SK-N-SH treated with all-trans-retinoic acid at 6 μM for 48 hours (cell line): Measurements from ENCODE around the gene MTHFD2.

ENCODE experiments used
- ATAC-seq: fragments of 200-7000 bp; cut with Tn5 transposase; 3 replicates; pipeline ENCODE4 v1.9.1; 2020; ENCODE audit warnings: mild to moderate bottlenecking, moderate library complexity
- ARNTL ChIP-seq: fragments of 450-650 bp; formaldehyde crosslinking; IDR thresholded peaks from 2 replicates; pipeline ENCODE4 v1.5.0; 2020; ENCODE audit warnings: low read depth, mild to moderate bottlenecking, moderate library complexity, borderline replicate concordance
- BACH2 ChIP-seq: fragments of 250-450 bp; sonication (Bioruptor Pico); IDR thresholded peaks from 2 replicates; pipeline ENCODE4 v1.9.0; 2021; ENCODE audit warnings: mild to moderate bottlenecking, borderline replicate concordance
- CSDC2 ChIP-seq: fragments of 250-450 bp; sonication (Bioruptor Pico); IDR thresholded peaks from 2 replicates; pipeline ENCODE4 v1.5.0; 2020; ENCODE audit warnings: mild to moderate bottlenecking, moderate library complexity
- ESRRG ChIP-seq: fragments of 250-450 bp; sonication (Bioruptor Pico); IDR thresholded peaks from 2 replicates; pipeline ENCODE4 v1.6.1; 2021; ENCODE audit warnings: mild to moderate bottlenecking
- GLIS3 ChIP-seq: fragments of 250-450 bp; sonication (Bioruptor Pico); IDR thresholded peaks from 2 replicates; pipeline ENCODE4 v1.5.0; 2020; ENCODE audit warnings: mild to moderate bottlenecking, moderate library complexity
- PPARA ChIP-seq: fragments of 250-450 bp; sonication (Bioruptor Pico); IDR thresholded peaks from 2 replicates; pipeline ENCODE4 v1.5.0; 2020; ENCODE audit warnings: mild to moderate bottlenecking, borderline replicate concordance
- SNAI2 ChIP-seq: fragments of 250-450 bp; sonication (Bioruptor Pico); IDR thresholded peaks from 2 replicates; pipeline ENCODE4 v1.5.0; 2020; ENCODE audit warnings: mild to moderate bottlenecking, moderate library complexity
- TCF4 ChIP-seq: fragments of 250-450 bp; sonication (Bioruptor Pico); IDR thresholded peaks from 2 replicates; pipeline ENCODE4 v1.8.0; 2021; ENCODE audit warnings: mild to moderate bottlenecking, moderate library complexity, borderline replicate concordance
- TOX ChIP-seq: fragments of 250-450 bp; sonication (Bioruptor Pico); IDR thresholded peaks from 2 replicates; pipeline ENCODE4 v1.8.0; 2021; ENCODE audit warnings: mild to moderate bottlenecking, moderate library complexity, borderline replicate concordance
- ZC3H10 ChIP-seq: fragments of 250-450 bp; sonication (Bioruptor Pico); IDR thresholded peaks from 2 replicates; pipeline ENCODE4 v1.5.1; 2021; ENCODE audit warnings: mild to moderate bottlenecking, moderate library complexity
- ZFP3 ChIP-seq: fragments of 250-450 bp; sonication (Bioruptor Pico); IDR thresholded peaks from 2 replicates; pipeline ENCODE4 v1.5.0; 2020; ENCODE audit warnings: mild to moderate bottlenecking, moderate library complexity
- ZFP30 ChIP-seq: fragments of 450-650 bp; formaldehyde crosslinking; IDR thresholded peaks from 2 replicates; pipeline ENCODE4 v1.5.0; 2022; ENCODE audit warnings: mild to moderate bottlenecking, moderate library complexity
- ZNF70 ChIP-seq: fragments of 450-650 bp; formaldehyde crosslinking; IDR thresholded peaks from 2 replicates; pipeline ENCODE4 v1.5.0; 2020; ENCODE audit warnings: mild to moderate bottlenecking, moderate library complexity
- ZNF8 ChIP-seq: fragments of 450-650 bp; formaldehyde crosslinking; IDR thresholded peaks from 2 replicates; pipeline ENCODE4 v1.5.0; 2020; ENCODE audit warnings: mild to moderate bottlenecking, moderate library complexity
- TF ChIP-seq, protein P1 (sequence below): fragments of 250-450 bp; sonication (Bioruptor Pico); IDR thresholded peaks from 2 replicates; pipeline ENCODE4 v1.5.0; 2020; ENCODE audit warnings: mild to moderate bottlenecking, moderate library complexity
- TF ChIP-seq, protein P2 (sequence below): fragments of 250-450 bp; sonication (Bioruptor Pico); IDR thresholded peaks from 2 replicates; pipeline ENCODE4 v1.5.1; 2021; ENCODE audit warnings: mild to moderate bottlenecking, moderate library complexity
- TF ChIP-seq, protein P3 (sequence below): fragments of 250-450 bp; sonication (Bioruptor Pico); IDR thresholded peaks from 2 replicates; pipeline ENCODE4 v1.5.1; 2020; ENCODE audit warnings: low read depth, mild to moderate bottlenecking, moderate library complexity
- TF ChIP-seq, protein P4 (sequence below): fragments of 250-450 bp; sonication (Bioruptor Pico); IDR thresholded peaks from 2 replicates; pipeline ENCODE4 v1.8.0; 2020; ENCODE audit warnings: mild to moderate bottlenecking, moderate library complexity, borderline replicate concordance

MTHFD2 gene

DNA sequence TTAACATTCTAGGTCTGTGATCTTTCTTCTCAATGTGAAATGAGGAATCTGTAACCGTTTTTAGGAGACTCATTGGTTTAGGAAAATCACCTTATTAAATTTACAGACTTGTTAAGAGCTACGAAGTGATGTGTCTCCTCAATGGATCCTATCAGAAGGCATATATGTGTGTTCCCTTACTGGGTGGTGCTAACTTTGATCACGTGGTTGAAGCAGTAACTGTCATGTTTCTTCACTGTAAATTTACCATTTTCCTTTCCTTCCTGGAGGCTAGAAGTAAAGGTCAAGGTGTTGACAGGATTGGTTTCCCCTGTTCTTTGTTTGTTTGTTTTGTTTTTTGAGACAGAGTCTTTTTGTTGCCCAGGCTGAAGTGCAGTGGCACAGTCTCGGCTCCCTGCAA is 1.4 kb upstream of the MTHFD2 start:
- no peak for TF ChIP-seq GLIS3
- no peak for ATAC-seq

DNA sequence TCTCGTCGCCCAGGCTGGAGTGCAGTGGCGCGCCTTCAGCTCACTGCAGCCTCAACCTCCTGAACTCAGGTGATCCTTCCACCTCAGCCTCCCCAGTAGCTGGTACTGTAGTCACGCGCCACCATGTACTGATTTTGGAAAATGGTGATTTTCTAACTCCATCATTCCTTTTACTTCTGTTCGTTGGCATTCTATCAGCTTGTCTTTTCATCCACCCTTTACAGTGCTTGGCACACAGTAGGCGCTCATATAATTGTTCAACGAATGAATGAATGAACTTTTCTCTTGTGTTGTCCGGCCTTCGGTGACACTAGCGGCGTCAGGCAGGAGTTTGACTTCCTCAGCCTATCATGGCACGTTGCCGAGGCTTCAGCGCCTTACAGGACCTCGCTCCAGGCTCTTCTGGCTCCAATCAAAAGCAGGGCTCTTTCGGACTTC is 373 bp upstream of the MTHFD2 start:
- TF ChIP-seq ZFP3 (CRISPR knock-in tag): no peak
- no peak for ATAC-seq

DNA sequence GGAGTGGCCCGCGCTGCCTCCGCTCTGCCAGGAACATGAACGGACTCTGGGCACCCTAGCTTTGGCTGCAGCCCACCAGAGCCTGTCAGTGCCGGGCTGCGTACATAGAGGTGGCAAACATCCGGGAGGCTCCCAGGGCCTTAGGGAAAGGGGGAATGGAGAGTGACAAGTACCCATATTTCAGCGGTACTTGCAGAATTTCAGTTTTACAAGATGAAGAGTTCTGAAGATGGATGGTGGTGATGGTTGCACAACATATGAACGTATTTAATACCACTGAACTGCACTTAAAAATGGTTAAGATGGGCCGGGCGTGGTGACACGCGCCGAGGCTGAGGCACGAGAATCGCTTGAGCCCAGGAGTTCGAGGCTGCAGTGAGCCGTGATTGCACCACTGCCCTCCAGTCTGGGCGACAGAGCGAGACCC is 873 bp downstream of the MTHFD2 start:
- no peak for TF ChIP-seq ZFP30 (CRISPR knock-in tag)
- no peak for TF ChIP-seq BACH2 (CRISPR knock-in tag)
- no peak for TF ChIP-seq SNAI2 (CRISPR knock-in tag)
- ATAC-seq: no peak

DNA sequence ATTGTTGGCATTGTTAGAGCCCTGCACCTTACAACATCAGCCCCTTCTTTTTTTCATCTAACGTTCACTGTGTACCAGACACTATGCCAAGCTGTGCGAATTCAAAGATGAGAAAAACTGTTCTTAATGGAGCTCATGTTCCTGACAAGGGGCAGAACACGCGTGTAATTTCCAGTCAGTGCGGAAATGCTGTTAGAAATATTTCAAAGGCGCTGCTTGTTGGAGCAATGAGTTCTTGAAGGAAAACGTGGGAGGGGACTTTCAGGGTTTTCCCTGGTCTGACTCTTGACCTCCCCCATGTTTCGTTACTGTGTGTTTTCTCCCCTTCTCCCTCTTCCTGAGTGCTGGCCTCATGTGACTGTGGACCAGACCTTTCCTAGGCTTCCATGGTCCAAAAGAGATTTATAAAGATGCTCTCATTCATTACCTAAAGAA is 1.5 kb downstream of the MTHFD2 start:
- TF ChIP-seq TCF4 (CRISPR knock-in tag) (no peak), TOX (CRISPR knock-in tag) (no peak), BACH2 (CRISPR knock-in tag) (no peak), CSDC2 (CRISPR knock-in tag) (no peak), GLIS3 (no peak), ZC3H10 (CRISPR knock-in tag) (no peak), ESRRG (no peak)
- TF ChIP-seq, protein P1, sequence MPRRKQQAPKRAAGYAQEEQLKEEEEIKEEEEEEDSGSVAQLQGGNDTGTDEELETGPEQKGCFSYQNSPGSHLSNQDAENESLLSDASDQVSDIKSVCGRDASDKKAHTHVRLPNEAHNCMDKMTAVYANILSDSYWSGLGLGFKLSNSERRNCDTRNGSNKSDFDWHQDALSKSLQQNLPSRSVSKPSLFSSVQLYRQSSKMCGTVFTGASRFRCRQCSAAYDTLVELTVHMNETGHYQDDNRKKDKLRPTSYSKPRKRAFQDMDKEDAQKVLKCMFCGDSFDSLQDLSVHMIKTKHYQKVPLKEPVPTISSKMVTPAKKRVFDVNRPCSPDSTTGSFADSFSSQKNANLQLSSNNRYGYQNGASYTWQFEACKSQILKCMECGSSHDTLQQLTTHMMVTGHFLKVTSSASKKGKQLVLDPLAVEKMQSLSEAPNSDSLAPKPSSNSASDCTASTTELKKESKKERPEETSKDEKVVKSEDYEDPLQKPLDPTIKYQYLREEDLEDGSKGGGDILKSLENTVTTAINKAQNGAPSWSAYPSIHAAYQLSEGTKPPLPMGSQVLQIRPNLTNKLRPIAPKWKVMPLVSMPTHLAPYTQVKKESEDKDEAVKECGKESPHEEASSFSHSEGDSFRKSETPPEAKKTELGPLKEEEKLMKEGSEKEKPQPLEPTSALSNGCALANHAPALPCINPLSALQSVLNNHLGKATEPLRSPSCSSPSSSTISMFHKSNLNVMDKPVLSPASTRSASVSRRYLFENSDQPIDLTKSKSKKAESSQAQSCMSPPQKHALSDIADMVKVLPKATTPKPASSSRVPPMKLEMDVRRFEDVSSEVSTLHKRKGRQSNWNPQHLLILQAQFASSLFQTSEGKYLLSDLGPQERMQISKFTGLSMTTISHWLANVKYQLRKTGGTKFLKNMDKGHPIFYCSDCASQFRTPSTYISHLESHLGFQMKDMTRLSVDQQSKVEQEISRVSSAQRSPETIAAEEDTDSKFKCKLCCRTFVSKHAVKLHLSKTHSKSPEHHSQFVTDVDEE: no peak
- TF ChIP-seq, protein P2, sequence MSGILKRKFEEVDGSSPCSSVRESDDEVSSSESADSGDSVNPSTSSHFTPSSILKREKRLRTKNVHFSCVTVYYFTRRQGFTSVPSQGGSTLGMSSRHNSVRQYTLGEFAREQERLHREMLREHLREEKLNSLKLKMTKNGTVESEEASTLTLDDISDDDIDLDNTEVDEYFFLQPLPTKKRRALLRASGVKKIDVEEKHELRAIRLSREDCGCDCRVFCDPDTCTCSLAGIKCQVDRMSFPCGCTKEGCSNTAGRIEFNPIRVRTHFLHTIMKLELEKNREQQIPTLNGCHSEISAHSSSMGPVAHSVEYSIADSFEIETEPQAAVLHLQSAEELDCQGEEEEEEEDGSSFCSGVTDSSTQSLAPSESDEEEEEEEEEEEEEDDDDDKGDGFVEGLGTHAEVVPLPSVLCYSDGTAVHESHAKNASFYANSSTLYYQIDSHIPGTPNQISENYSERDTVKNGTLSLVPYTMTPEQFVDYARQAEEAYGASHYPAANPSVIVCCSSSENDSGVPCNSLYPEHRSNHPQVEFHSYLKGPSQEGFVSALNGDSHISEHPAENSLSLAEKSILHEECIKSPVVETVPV (CRISPR knock-in tag): no peak
- TF ChIP-seq, protein P3, sequence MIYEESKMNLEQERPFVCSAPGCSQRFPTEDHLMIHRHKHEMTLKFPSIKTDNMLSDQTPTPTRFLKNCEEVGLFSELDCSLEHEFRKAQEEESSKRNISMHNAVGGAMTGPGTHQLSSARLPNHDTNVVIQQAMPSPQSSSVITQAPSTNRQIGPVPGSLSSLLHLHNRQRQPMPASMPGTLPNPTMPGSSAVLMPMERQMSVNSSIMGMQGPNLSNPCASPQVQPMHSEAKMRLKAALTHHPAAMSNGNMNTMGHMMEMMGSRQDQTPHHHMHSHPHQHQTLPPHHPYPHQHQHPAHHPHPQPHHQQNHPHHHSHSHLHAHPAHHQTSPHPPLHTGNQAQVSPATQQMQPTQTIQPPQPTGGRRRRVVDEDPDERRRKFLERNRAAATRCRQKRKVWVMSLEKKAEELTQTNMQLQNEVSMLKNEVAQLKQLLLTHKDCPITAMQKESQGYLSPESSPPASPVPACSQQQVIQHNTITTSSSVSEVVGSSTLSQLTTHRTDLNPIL (CRISPR knock-in tag): no peak
- no peak for ATAC-seq

DNA sequence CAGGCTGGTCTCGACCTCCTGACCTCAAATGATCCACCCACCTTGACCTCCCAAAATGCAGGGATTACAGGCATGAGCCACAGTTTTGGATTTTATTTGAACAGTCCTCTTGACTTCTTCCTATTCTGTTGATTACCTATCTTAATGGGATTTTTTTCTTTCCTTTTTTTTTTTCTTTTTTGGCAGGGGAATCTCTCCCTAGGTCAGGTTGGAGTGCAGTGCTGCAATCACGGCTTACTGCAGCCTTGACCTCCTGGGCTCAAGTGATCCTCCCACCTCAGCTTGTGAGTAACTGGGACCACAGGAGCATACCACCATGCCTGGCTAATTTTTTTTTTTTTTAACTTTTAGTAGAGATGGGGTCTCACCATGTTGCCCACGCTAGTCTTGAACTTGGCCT is 2.8 kb downstream of the MTHFD2 start:
- ATAC-seq: no peak
- no peak for TF ChIP-seq ZFP30 (CRISPR knock-in tag)
- TF ChIP-seq ZFP3 (CRISPR knock-in tag): no peak
- TF ChIP-seq, protein P4, sequence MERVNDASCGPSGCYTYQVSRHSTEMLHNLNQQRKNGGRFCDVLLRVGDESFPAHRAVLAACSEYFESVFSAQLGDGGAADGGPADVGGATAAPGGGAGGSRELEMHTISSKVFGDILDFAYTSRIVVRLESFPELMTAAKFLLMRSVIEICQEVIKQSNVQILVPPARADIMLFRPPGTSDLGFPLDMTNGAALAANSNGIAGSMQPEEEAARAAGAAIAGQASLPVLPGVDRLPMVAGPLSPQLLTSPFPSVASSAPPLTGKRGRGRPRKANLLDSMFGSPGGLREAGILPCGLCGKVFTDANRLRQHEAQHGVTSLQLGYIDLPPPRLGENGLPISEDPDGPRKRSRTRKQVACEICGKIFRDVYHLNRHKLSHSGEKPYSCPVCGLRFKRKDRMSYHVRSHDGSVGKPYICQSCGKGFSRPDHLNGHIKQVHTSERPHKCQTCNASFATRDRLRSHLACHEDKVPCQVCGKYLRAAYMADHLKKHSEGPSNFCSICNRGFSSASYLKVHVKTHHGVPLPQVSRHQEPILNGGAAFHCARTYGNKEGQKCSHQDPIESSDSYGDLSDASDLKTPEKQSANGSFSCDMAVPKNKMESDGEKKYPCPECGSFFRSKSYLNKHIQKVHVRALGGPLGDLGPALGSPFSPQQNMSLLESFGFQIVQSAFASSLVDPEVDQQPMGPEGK (CRISPR knock-in tag): no peak
- no peak for TF ChIP-seq ZNF70 (CRISPR knock-in tag)
- TF ChIP-seq ARNTL: no peak

DNA sequence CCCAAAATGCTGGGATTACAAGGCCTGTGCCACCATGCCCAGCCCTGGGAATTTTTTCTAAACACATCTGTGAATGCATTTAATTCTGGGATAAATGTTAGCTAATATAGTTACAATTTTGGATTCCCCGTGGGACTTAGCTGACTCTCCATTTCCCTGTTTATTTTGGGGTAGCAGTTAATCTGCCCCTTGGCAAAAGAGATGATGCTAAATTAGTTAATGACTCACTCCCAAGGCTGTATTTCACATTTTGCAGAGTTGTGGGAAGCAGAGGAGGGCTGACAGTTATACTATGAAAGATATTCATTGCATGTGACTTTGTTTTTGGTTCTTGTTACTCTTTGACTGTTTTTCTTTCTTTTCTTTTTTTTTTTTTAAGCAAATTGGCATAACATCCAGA is 3.2 kb downstream of the MTHFD2 start:
- no peak for ATAC-seq
- TF ChIP-seq PPARA (CRISPR knock-in tag) (no peak), ZNF8 (no peak), ZFP30 (CRISPR knock-in tag) (no peak), BACH2 (CRISPR knock-in tag) (no peak), TOX (CRISPR knock-in tag) (no peak), CSDC2 (CRISPR knock-in tag) (no peak), ZNF70 (CRISPR knock-in tag) (no peak), TCF4 (CRISPR knock-in tag) (no peak), ZFP3 (CRISPR knock-in tag) (no peak), ESRRG (no peak)
- TF ChIP-seq, protein P1: no peak
- TF ChIP-seq, protein P3 (CRISPR knock-in tag): no peak
- TF ChIP-seq, all 23 proteins: peak for 0
